NCI-H146 treated with DMSO at 0.1 percent for 48 hours (cell line): Measurements from ENCODE around the gene PSAPL1.

Experiments
- DNase-seq: peaks from one replicate; lab custom pipeline; 2025; ENCODE audit not compliant: unreplicated experiment; lab: John Stamatoyannopoulos, UW

The PSAPL1 gene

DNA sequence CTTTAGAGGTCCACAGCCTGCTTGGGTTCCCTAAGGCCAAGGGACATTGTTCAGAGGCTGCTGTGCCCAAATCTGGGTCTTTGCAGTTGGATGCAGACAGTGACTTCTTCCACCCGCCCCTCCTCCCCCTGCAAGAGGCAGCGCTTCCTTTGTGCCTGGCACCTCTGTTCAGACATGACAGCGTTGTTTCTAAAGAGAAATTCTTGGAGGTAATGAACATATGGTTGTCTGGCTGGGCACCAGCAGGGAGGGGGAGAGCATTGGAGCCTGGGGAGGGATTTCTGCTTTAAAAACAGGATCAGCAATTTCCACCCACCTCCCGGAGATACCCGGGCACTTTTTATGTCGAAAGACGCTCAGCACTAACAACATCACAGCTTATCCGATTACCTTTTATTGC, 51.5 kb downstream of the PSAPL1 start:
- no peak for DNase-seq

DNA sequence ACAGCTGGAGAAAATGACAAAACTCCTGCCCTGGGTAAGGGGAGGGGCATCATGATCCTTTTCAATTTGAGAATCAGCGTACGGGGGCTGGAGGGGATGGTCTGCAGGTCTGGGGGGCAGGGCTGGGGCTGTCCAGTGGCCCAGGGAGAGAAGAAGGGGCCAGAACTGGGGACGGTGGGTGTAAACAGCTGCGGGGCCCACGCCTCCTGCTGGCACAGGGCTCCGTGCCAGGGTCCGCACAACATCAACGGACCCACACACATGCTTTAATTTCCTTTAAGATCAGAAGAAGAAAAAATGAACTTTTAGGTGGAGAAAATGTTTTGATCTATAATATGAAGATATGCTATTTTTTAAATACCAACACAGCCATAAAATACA, 52.1 kb downstream of the PSAPL1 start:
- DNase-seq = no peak

DNA sequence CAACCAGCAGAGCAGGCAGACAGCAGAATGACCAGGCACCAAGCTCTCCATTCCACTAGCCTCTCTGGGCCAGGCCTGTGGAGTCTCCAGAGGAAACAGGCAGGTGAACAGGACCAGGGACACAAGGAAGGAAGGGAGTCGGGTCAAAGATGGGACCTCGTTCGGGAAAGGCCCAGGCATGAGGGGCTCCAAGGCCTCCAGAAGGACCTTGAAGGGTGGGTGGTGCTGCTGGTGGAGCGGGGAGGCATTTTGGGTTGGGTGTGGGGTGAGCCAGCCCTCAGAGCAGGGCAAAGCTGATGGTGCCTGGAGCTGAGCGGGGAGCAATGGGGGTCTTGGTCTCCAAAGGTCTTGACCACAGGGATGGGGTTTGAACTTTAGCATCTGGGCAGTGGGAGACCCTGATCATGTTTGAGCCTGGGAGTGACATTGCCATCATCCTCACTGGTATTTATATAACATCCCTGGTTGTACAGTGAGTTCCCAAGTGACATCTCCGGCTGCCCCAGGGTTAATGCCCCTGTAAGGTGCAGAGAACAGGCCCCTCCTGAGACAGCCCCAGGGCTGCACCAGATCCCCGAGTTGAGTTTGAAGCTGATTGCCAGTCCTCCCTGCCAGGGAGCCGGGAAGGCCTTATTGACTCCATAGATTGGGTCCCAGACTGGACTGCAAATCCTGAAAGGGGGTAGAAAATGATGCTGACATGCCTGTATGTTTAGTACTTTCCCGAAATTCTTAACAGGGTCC, 52.7 kb downstream of the PSAPL1 start:
- DNase-seq = no peak

DNA sequence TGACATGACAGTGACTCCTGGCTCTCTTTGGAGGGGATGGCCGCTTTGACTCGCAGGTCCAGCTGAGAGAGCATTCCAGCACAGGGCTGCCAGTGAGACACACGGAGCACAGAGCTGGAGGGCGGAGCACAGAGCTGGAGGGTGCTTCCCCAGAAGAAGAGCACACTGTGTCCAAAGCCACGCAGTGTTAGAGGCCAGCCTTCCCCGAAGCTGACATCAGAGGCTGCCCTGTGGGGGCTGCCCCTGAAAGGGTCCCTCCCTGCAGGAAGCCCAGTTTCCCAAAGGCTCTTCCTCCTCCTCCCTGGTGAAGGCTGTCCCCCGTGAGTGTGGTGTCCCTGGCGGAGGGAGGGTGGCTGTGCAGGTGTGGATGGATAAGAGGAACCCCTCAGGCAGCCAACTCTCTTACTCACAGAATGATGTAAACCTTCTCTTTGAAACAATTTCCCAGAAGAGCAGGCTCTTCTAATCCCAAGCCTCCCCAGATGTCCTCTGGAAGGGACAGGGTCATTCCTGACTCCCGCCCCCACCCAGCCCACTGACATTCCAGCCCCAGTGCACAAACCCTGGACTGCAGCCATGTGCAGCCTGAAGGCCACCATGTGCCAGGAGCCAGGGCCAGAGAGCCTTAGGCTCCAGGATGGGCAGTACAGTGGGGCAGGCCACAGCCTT, 53.4 kb downstream of the PSAPL1 start:
- no peak for DNase-seq
